Neural cell (in vitro differentiated cells): ENCODE measurements around the gene ITGAE. TPM values are rescaled to one million over a fixed set of nuclear protein-coding genes. Genes with fewer than 3 reads are reported as not detected.

Experiments used
- H2AFZ ChIP-seq: fragments of 200-600, 300-800 bp; sonication (generic), shearing (Covaris generic); 2 replicates; pipeline ENCODE4 v1.6.0; 2014; ENCODE audit warnings: low read depth, mild to moderate bottlenecking, antibody characterized with exemption, low read length, moderate library complexity
- H3F3A ChIP-seq: fragments of 200-600 bp; shearing (Covaris generic); 2 replicates; pipeline ENCODE4 v1.6.1; 2016; ENCODE audit warnings: mild to moderate bottlenecking, moderate library complexity, mixed read lengths, antibody characterized with exemption, low read length; ENCODE audit not compliant: insufficient read depth, poor library complexity, severe bottlenecking
- H3K27ac ChIP-seq: fragments of 200-600, 300-800 bp; sonication (generic), shearing (Covaris generic); 2 replicates; pipeline ENCODE4 v1.5.1; 2014; ENCODE audit warnings: mild to moderate bottlenecking, low read length, moderate library complexity
- H3K27me3 ChIP-seq: fragments of 300-800, 200-600 bp; sonication (generic), shearing (Covaris generic); 2 replicates; pipeline ENCODE4 v1.6.0; 2014; ENCODE audit warnings: mild to moderate bottlenecking, low read depth, low read length, moderate library complexity; ENCODE audit not compliant: insufficient read depth
- H3K36me3 ChIP-seq: fragments of 300-800, 200-600 bp; sonication (generic), shearing (Covaris generic); 2 replicates; pipeline ENCODE4 v1.5.1; 2014; ENCODE audit warnings: mild to moderate bottlenecking, antibody characterized with exemption, low read length, moderate library complexity; ENCODE audit not compliant: insufficient read depth
- H3K4me2 ChIP-seq: fragments of 300-800, 200-600 bp; sonication (generic), shearing (Covaris generic); 2 replicates; pipeline ENCODE4 v1.6.0; 2014; ENCODE audit warnings: mild to moderate bottlenecking, low read length
- H3K4me3 ChIP-seq: fragments of 300-800, 200-600 bp; sonication (generic), shearing (Covaris generic); 2 replicates; pipeline ENCODE4 v1.5.1; 2014; ENCODE audit warnings: mild to moderate bottlenecking, low read length, moderate library complexity
- H3K79me2 ChIP-seq: fragments of 200-600 bp; shearing (Covaris generic); replicated peaks from 2 replicates; pipeline ENCODE4 v1.6.0; 2014; ENCODE audit warnings: mild to moderate bottlenecking, low read length, moderate library complexity; ENCODE audit not compliant: insufficient read depth
- H3K9ac ChIP-seq: fragments of 300-800, 200-600 bp; sonication (generic), shearing (Covaris generic); 2 replicates; pipeline ENCODE4 v1.6.1; 2016; ENCODE audit warnings: mild to moderate bottlenecking, low read length, mixed read lengths
- H3K9me2 ChIP-seq: fragments of 200-600 bp; shearing (Covaris generic); 2 replicates; pipeline ENCODE4 v1.6.1; 2016; ENCODE audit warnings: mild to moderate bottlenecking, low read length, mixed read lengths; ENCODE audit not compliant: insufficient read depth
- H3K9me3 ChIP-seq: fragments of 200-600, 300-800 bp; sonication (generic), shearing (Covaris generic); 2 replicates; pipeline ENCODE4 v1.6.1; 2016; ENCODE audit warnings: mild to moderate bottlenecking, mixed run types, low read length, moderate library complexity, mixed read lengths
- H4K20me1 ChIP-seq: fragments of 200-600 bp; shearing (Covaris generic); 2 replicates; pipeline ENCODE4 v1.6.1; 2016; ENCODE audit warnings: mild to moderate bottlenecking, mixed run types; ENCODE audit not compliant: insufficient read depth
- EP300 ChIP-seq: fragments of 450-650 bp; conservative IDR thresholded peaks from 2 replicates; pipeline ENCODE4 v1.6.1; 2014; ENCODE audit warnings: antibody characterized with exemption, mild to moderate bottlenecking, moderate library complexity; ENCODE audit not compliant: poor library complexity, severe bottlenecking
- EZH2 ChIP-seq: fragments of 200-600, 300-800 bp; shearing (Covaris generic), sonication (generic); IDR thresholded peaks from 2 replicates; pipeline ENCODE4 v1.6.1; 2014; ENCODE audit warnings: antibody characterized with exemption, low read length, borderline replicate concordance, mild to moderate bottlenecking; ENCODE audit not compliant: insufficient read depth, poor library complexity, severe bottlenecking
- MXI1 ChIP-seq: fragments of 450-650 bp; conservative IDR thresholded peaks from 2 replicates; pipeline ENCODE4 v1.6.1; 2014; ENCODE audit warnings: antibody characterized with exemption, mild to moderate bottlenecking; ENCODE audit not compliant: poor library complexity, severe bottlenecking
- POLR2AphosphoS5 ChIP-seq: IDR thresholded peaks from 2 replicates; pipeline ENCODE4 v1.6.1; 2012
- RAD21 ChIP-seq: fragments of 450-650 bp; conservative IDR thresholded peaks from 2 replicates; pipeline ENCODE4 v1.6.1; 2014; ENCODE audit warnings: antibody characterized with exemption, mild to moderate bottlenecking, moderate library complexity
- SMC3 ChIP-seq: fragments of 450-650 bp; conservative IDR thresholded peaks from 2 replicates; pipeline ENCODE4 v1.6.1; 2014; ENCODE audit warnings: antibody characterized with exemption, mild to moderate bottlenecking, moderate library complexity; ENCODE audit not compliant: poor library complexity
- TAF1 ChIP-seq: IDR thresholded peaks from 2 replicates; pipeline ENCODE4 v1.6.1; 2012; ENCODE audit warnings: low read depth
- polyA plus RNA-seq: library from polyadenylated mRNA; depleted of rRNA; stranded (reverse); fragments of >200 nt; gene quantifications from 2 replicates; pipeline ENCODE4 v1.2.3, GENCODE V29; 2014
- TF ChIP-seq, protein P1 (sequence below): fragments of 450-650 bp; IDR thresholded peaks from 2 replicates; pipeline ENCODE4 v1.5.1; 2014; ENCODE audit warnings: antibody characterized with exemption, mild to moderate bottlenecking, moderate library complexity; ENCODE audit not compliant: poor library complexity, severe bottlenecking
- TF ChIP-seq, protein P2 (sequence below): IDR thresholded peaks from 2 replicates; pipeline ENCODE4 v1.6.1; 2012; ENCODE audit warnings: borderline replicate concordance

The ITGAE gene
- polyA plus RNA-seq, 1 donor from 2014 or later, result 169 TPM

DNA sequence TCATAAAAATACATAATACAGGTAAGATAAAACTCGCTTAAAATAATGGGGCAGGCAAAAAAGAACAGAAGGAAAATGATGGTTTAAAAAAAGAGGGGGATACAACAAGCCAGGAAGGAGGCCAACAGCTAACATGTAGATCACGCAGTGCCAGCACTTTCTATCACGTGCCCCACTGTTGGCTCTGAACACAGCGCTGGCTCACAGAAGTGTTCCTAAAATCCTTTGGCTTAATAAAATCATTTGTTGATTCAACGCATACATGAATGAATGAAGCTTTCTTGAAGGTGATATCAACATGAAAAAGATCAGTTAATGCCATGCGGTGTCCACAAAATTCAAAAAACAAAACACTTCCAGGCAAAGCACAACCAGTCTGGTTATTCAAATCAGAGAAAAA is 8.5 kb downstream of the ITGAE start:
- H2AFZ ChIP-seq, result no peak overlapping the region
- H3K4me3 ChIP-seq, result no peak overlapping the region
- no peak for TF ChIP-seq MXI1
- TF ChIP-seq, protein P1, sequence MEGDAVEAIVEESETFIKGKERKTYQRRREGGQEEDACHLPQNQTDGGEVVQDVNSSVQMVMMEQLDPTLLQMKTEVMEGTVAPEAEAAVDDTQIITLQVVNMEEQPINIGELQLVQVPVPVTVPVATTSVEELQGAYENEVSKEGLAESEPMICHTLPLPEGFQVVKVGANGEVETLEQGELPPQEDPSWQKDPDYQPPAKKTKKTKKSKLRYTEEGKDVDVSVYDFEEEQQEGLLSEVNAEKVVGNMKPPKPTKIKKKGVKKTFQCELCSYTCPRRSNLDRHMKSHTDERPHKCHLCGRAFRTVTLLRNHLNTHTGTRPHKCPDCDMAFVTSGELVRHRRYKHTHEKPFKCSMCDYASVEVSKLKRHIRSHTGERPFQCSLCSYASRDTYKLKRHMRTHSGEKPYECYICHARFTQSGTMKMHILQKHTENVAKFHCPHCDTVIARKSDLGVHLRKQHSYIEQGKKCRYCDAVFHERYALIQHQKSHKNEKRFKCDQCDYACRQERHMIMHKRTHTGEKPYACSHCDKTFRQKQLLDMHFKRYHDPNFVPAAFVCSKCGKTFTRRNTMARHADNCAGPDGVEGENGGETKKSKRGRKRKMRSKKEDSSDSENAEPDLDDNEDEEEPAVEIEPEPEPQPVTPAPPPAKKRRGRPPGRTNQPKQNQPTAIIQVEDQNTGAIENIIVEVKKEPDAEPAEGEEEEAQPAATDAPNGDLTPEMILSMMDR, result no peak
- TF ChIP-seq POLR2AphosphoS5, result no peak
- no peak for TF ChIP-seq TAF1
- no peak for TF ChIP-seq RAD21
- TF ChIP-seq EZH2, result no peak
- TF ChIP-seq SMC3, result no peak
- TF ChIP-seq, protein P2, sequence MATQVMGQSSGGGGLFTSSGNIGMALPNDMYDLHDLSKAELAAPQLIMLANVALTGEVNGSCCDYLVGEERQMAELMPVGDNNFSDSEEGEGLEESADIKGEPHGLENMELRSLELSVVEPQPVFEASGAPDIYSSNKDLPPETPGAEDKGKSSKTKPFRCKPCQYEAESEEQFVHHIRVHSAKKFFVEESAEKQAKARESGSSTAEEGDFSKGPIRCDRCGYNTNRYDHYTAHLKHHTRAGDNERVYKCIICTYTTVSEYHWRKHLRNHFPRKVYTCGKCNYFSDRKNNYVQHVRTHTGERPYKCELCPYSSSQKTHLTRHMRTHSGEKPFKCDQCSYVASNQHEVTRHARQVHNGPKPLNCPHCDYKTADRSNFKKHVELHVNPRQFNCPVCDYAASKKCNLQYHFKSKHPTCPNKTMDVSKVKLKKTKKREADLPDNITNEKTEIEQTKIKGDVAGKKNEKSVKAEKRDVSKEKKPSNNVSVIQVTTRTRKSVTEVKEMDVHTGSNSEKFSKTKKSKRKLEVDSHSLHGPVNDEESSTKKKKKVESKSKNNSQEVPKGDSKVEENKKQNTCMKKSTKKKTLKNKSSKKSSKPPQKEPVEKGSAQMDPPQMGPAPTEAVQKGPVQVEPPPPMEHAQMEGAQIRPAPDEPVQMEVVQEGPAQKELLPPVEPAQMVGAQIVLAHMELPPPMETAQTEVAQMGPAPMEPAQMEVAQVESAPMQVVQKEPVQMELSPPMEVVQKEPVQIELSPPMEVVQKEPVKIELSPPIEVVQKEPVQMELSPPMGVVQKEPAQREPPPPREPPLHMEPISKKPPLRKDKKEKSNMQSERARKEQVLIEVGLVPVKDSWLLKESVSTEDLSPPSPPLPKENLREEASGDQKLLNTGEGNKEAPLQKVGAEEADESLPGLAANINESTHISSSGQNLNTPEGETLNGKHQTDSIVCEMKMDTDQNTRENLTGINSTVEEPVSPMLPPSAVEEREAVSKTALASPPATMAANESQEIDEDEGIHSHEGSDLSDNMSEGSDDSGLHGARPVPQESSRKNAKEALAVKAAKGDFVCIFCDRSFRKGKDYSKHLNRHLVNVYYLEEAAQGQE, result no peak
- TF ChIP-seq EP300, result no peak
- no peaks in the 10 kb centered on the region for H3K36me3 ChIP-seq
- H3F3A ChIP-seq, result no peaks in the 10 kb centered on the region
- no peaks in the 10 kb centered on the region for H3K79me2 ChIP-seq
- no peak overlapping the region for H3K9ac ChIP-seq
- H3K9me3 ChIP-seq, result no peaks in the 10 kb centered on the region
- no peaks in the 10 kb centered on the region for H4K20me1 ChIP-seq
- H3K27ac ChIP-seq, result no peak overlapping the region
- no peaks in the 10 kb centered on the region for H3K9me2 ChIP-seq
- no peaks in the 10 kb centered on the region for H3K27me3 ChIP-seq
- H3K4me2 ChIP-seq, result no peak overlapping the region

DNA sequence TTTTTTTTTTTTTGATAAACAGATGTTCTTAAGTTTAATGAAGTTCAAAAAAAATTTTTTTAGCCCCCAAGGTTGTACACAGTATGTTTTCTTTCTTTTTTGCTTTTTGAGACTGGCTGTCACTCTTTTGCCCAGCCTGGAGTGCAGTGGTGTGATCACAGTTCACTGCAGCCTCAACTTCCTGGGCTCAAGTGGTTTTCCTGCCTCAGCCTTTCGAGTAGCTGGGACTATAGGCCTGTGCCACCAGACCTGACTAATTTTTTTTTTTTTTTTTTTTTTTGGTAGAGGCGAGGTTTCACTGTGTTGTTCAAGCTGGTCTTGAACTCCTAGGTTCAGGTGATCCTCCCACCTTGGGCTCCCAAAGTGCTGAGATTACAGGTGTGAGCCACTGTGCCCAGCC is 12.8 kb downstream of the ITGAE start:
- Histone ChIP-seq H4K20me1 (no peaks in the 10 kb centered on the region), H3K36me3 (no peaks in the 10 kb centered on the region)

More for the DNA sequence above, 12.8 kb downstream of the ITGAE start:
- Histone ChIP-seq H3K27ac (no peak overlapping the region), H3K9me2 (no peaks in the 10 kb centered on the region), H3K9me3 (no peaks in the 10 kb centered on the region), H3F3A (no peaks in the 10 kb centered on the region), H3K27me3 (no peaks in the 10 kb centered on the region), H3K4me2 (no peak overlapping the region), H2AFZ (no peak overlapping the region), H3K79me2 (no peaks in the 10 kb centered on the region), H3K9ac (no peak overlapping the region), H3K4me3 (no peak overlapping the region)
- TF ChIP-seq EZH2 (no peak), POLR2AphosphoS5 (no peak), SMC3 (no peak), MXI1 (no peak), TAF1 (no peak), EP300 (no peak), RAD21 (no peak)
- TF ChIP-seq, protein P1, result no peak
- TF ChIP-seq, protein P2, result no peak
